ENCODE results near the gene TUBB2A.

DNA sequence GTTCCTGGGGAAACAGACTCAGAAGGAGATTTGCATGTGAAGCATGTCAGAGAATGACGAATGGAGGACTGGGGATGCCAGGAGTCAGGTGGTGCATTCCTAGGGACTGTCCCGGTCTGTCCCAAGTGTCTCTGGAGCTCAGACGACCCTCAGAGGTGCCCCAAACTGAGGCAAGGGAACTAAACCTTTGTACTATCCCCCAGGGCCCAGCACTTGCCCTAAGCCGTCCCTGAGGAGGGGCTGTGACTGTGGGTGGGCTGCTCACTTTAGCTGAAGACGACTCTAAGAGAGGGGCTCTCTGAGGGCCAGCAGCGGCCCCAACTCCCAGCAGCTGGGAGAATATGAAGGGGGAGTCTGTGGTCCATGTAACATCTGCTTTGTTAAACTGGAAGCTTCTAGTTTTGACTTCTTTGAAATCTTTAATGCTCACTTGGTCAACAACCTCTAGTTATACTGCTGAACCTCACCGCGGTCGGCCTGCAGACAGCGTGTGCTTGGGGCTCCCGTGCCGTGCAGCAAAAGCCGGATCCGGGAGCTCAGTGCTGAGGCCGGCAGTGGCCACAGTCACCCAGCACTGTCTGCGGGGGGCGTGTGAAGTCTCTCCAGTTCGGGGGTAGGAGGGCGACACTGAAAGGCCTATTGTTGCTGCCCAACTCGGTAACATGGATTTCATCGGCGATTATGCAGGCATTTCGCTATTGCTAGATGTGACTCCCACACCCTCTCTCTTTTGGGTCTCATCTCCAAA, 35.9 kb upstream of the TUBB2A start:
- TF ChIP-seq, protein P1, sequence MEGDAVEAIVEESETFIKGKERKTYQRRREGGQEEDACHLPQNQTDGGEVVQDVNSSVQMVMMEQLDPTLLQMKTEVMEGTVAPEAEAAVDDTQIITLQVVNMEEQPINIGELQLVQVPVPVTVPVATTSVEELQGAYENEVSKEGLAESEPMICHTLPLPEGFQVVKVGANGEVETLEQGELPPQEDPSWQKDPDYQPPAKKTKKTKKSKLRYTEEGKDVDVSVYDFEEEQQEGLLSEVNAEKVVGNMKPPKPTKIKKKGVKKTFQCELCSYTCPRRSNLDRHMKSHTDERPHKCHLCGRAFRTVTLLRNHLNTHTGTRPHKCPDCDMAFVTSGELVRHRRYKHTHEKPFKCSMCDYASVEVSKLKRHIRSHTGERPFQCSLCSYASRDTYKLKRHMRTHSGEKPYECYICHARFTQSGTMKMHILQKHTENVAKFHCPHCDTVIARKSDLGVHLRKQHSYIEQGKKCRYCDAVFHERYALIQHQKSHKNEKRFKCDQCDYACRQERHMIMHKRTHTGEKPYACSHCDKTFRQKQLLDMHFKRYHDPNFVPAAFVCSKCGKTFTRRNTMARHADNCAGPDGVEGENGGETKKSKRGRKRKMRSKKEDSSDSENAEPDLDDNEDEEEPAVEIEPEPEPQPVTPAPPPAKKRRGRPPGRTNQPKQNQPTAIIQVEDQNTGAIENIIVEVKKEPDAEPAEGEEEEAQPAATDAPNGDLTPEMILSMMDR (IDR thresholded peaks at IDR 0.05): no peak
- peak in 1 of 2 donors; percentile 17 for TF ChIP-seq EP300 (IDR thresholded peaks at IDR 0.05)

All from tibial nerve (tissue), 4 donors.